GM12878 (cell line): ENCODE measurements around the gene NAALADL1. TPM values are rescaled to one million over a fixed set of nuclear protein-coding genes. Genes with fewer than 3 reads are reported as not detected.

Experiments
- ATAC-seq: fragments of 200-7000 bp; cut with Tn5 transposase; 3 replicates; pipeline ENCODE4 v1.9.1; 2020; ENCODE audit warnings: mild to moderate bottlenecking, moderate library complexity
- BruUV-seq: library from RNA; stranded (reverse); fragments of 400-500 nt; replicated peaks from 2 replicates; lab custom pipeline; 2021; lab: Mats Ljungman, UMichigan
- CTCF ChIA-PET: fragments of 300-600 bp; sonication (Branson Sonifier 250); formaldehyde crosslinking; extraction: SDS; loops from one replicate; lab custom pipeline; 2021; ENCODE audit warnings: inconsistent platforms; lab: Yijun Ruan, JAX
- POLR2A ChIA-PET: fragments of 350-600 bp; formaldehyde crosslinking; extraction: SDS; loops from one replicate; lab custom pipeline; 2021; ENCODE audit warnings: inconsistent platforms; lab: Charles Lee
- RAD21 ChIA-PET: fragments of 300-600 bp; sonication (Branson Sonifier 250); formaldehyde crosslinking; loops from one replicate; lab custom pipeline; 2023; ENCODE audit warnings: antibody characterized with exemption; ENCODE audit not compliant: unreplicated experiment; lab: Charles Lee
- SMC1A ChIA-PET: fragments of 300-600 bp; sonication (Branson Sonifier 250); formaldehyde crosslinking; loops from one replicate; lab custom pipeline; 2023; ENCODE audit not compliant: unreplicated experiment, uncharacterized antibody; lab: Charles Lee
- DNase-seq: peaks from one replicate; pipeline ENCODE4 v3.0.0-alpha.2; 2011; ENCODE audit warnings: low read depth, low spot score
- FAIRE-seq: peaks from 3 replicates; lab custom pipeline; 2011; peaks lifted over from hg19 to GRCh38; lab: Jason Lieb, UNC
- H2AFZ ChIP-seq: 2 replicates; pipeline ENCODE4 v1.6.0; 2011; ENCODE audit warnings: low read depth, low read length, control low read depth; ENCODE audit not compliant: control insufficient read depth
- H3K27ac ChIP-seq: 2 replicates; pipeline ENCODE4 v1.5.1; 2011; ENCODE audit warnings: control low read depth; ENCODE audit not compliant: control insufficient read depth, insufficient read depth
- H3K27me3 ChIP-seq, 2 experiments: replicated peaks in 1 of 2; 2 replicates each; pipeline versions ENCODE4 v1.6.0 to v1.6.1; 2011; ENCODE audit warnings: low read length in 1 of 2; ENCODE audit not compliant: control insufficient read depth in 2 of 2, insufficient read depth in 2 of 2
- H3K36me3 ChIP-seq, 2 experiments: 2 replicates each; pipeline ENCODE4 v1.5.1; 2011; ENCODE audit warnings: low read length in 1 of 2; ENCODE audit not compliant: control insufficient read depth in 2 of 2, insufficient read depth in 2 of 2
- H3K4me1 ChIP-seq: 2 replicates; pipeline ENCODE4 v1.6.1; 2011; ENCODE audit warnings: mild to moderate bottlenecking, low read length, moderate library complexity, mixed read lengths; ENCODE audit not compliant: control insufficient read depth, insufficient read depth
- H3K4me2 ChIP-seq: 2 replicates; pipeline ENCODE4 v1.6.0; 2011; ENCODE audit warnings: control low read depth; ENCODE audit not compliant: control insufficient read depth, insufficient read depth
- H3K4me3 ChIP-seq: fragments of 200-600 bp; sonication (generic); 2 replicates; pipeline ENCODE4 v1.5.1; 2016
- H3K79me2 ChIP-seq: 2 replicates; pipeline ENCODE4 v1.6.0; 2011; ENCODE audit warnings: low read length; ENCODE audit not compliant: control insufficient read depth, insufficient read depth
- H3K9ac ChIP-seq: 2 replicates; pipeline ENCODE4 v1.8.0; 2011; ENCODE audit warnings: low read length, control low read depth, mixed read lengths; ENCODE audit not compliant: control insufficient read depth, insufficient read depth
- H3K9me3 ChIP-seq: replicated peaks from 3 replicates; pipeline ENCODE4 v1.5.1; 2011; ENCODE audit warnings: mild to moderate bottlenecking, low read length; ENCODE audit not compliant: control insufficient read depth, insufficient read depth
- H4K20me1 ChIP-seq: 2 replicates; pipeline ENCODE4 v1.6.0; 2011; ENCODE audit not compliant: control insufficient read depth, insufficient read depth
- BHLHE40 ChIP-seq, 2 experiments: fragments of 450-650 bp in 1 of 2; IDR thresholded peaks; 2 replicates each; pipeline ENCODE4 v1.6.1; 2011 to 2017; ENCODE audit warnings: low read depth in 2 of 2, borderline replicate concordance in 1 of 2, improper control_type of control experiment in 1 of 2, low read length in 1 of 2, mild to moderate bottlenecking in 1 of 2
- BRCA1 ChIP-seq: IDR thresholded peaks from 2 replicates; pipeline ENCODE4 v1.6.1; 2011; ENCODE audit warnings: low read depth, low read length, improper control_type of control experiment
- EGR1 ChIP-seq, 2 experiments: IDR thresholded peaks; 1 replicate in 1 of 2; 2 replicates in 1 of 2; pipeline ENCODE4 v1.6.1; 2011 to 2012; ENCODE audit warnings: low read depth in 2 of 2, low read length in 2 of 2, borderline replicate concordance in 1 of 2, mild to moderate bottlenecking in 1 of 2, moderate library complexity in 1 of 2
- MYC ChIP-seq: IDR thresholded peaks from 2 replicates; pipeline ENCODE4 v1.6.1; 2011; ENCODE audit warnings: mild to moderate bottlenecking, low read length, moderate library complexity, inconsistent platforms; ENCODE audit not compliant: insufficient read depth, insufficient replicate concordance, insufficient read length, severe bottlenecking
- NFXL1 ChIP-seq: fragments of 450-650 bp; IDR thresholded peaks from 2 replicates; pipeline ENCODE4 v1.6.1; 2017; ENCODE audit warnings: antibody characterized with exemption, mild to moderate bottlenecking, borderline replicate concordance
- SIX5 ChIP-seq: IDR thresholded peaks from 2 replicates; pipeline ENCODE4 v1.6.1; 2011; ENCODE audit warnings: mild to moderate bottlenecking, low read depth, low read length, moderate library complexity; ENCODE audit not compliant: severe bottlenecking
- ZNF24 ChIP-seq: fragments of 450-650 bp; IDR thresholded peaks from 2 replicates; pipeline ENCODE4 v1.6.1; 2017; ENCODE audit warnings: antibody characterized with exemption, mild to moderate bottlenecking
- ZNF384 ChIP-seq: IDR thresholded peaks from 2 replicates; pipeline ENCODE4 v1.6.1; 2012; ENCODE audit warnings: low read depth, mild to moderate bottlenecking, low read length, improper control_type of control experiment, borderline replicate concordance
- WGBS: methylation state at CpG from one replicate; pipeline ENCODE4 v1.1.6; 2016; ENCODE audit warnings: low lambda C conversion rate; ENCODE audit not compliant: insufficient replicate concordance, insufficient coverage; ENCODE audit errors: missing lambda C conversion rate; 5-methylcytosine and 5-hydroxymethylcytosine counted together
- in situ Hi-C: fragments of 300-500 bp; cut with MboI; formaldehyde crosslinking; loops from 9 replicates; pipeline ENCODE4 v1.14.3; 2018; ENCODE audit warnings: mixed read lengths
- intact Hi-C: fragments of 100-400 bp; cut with micrococcal nuclease; formaldehyde crosslinking; loops from one replicate; pipeline ENCODE4 v1.14.2; 2022; ENCODE audit not compliant: unreplicated experiment
- polyA plus RNA-seq, 11 experiments: library from polyadenylated mRNA; depleted of rRNA in 4 of 11; unstranded in 6 of 11; stranded (reverse) in 5 of 11; fragments of >200 nt; fragmentation: Nextera tagmentation in 4 of 11; fragmentation: Illumina TruSeq in 1 of 11; extraction: Ambion mirVana in 4 of 11; extraction: Trizol in 1 of 11; gene quantifications; 1 replicate in 1 of 11; 2 replicates in 10 of 11; pipeline versions ENCODE4 v1.2.1 to v1.2.3, GENCODE V29; 2011 to 2016; ENCODE audit warnings: inconsistent platforms in 2 of 11, missing spikeins in 2 of 11, low read depth in 1 of 11
- total RNA-seq, 4 experiments: library from RNA; depleted of rRNA in 3 of 4; stranded (reverse); fragments of >200 nt in 3 of 4; fragmentation: Illumina TruSeq in 1 of 4; extraction: Trizol in 1 of 4; gene quantifications; 2 replicates each; pipeline versions ENCODE4 v1.2.1 to v1.2.3, GENCODE V29; 2013 to 2021
- TF ChIP-seq, protein P1 (sequence below): fragments of 450-650 bp; IDR thresholded peaks from 2 replicates; pipeline ENCODE4 v1.6.1; 2017; ENCODE audit warnings: mild to moderate bottlenecking

The NAALADL1 gene
- total and polyA plus RNA-seq, 10 of the 15 experiments (the other 5 are each of a cell fraction or from before 2014, with no cell fraction given), result 0.77 to 5.5 (median 1.5) TPM

GRCh38 chr11:65086809-65087208, 28.5 kb upstream of the NAALADL1 start:
- WGBS, result 82% methylated on average over 9 of the region's 9 CpGs
- FAIRE-seq, result no peak
- Histone ChIP-seq H3K36me3 (peaks cover 5 to 11% of the 10 kb centered on the region in 2 experiments), H3K4me3 (no peak overlapping the region), H3K9me3 (no peaks in the 10 kb centered on the region), H3K79me2 (peaks cover 30% of the 10 kb centered on the region), H2AFZ (no peak overlapping the region), H3K9ac (no peak overlapping the region), H4K20me1 (no peaks in the 10 kb centered on the region), H3K4me1 (peaks cover 11% of the 10 kb centered on the region), H3K4me2 (no peak overlapping the region), H3K27me3 (no peaks in the 10 kb centered on the region), H3K27ac (no peak overlapping the region)
- TF ChIP-seq BRCA1, result no peak
- TF ChIP-seq, protein P1, sequence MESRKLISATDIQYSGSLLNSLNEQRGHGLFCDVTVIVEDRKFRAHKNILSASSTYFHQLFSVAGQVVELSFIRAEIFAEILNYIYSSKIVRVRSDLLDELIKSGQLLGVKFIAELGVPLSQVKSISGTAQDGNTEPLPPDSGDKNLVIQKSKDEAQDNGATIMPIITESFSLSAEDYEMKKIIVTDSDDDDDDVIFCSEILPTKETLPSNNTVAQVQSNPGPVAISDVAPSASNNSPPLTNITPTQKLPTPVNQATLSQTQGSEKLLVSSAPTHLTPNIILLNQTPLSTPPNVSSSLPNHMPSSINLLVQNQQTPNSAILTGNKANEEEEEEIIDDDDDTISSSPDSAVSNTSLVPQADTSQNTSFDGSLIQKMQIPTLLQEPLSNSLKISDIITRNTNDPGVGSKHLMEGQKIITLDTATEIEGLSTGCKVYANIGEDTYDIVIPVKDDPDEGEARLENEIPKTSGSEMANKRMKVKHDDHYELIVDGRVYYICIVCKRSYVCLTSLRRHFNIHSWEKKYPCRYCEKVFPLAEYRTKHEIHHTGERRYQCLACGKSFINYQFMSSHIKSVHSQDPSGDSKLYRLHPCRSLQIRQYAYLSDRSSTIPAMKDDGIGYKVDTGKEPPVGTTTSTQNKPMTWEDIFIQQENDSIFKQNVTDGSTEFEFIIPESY, result no peak
- no peak for TF ChIP-seq NFXL1
- no peak for TF ChIP-seq SIX5
- no peak for TF ChIP-seq EGR1 (IDR thresholded peaks at IDR 0.05; ENCODE audit: borderline replicate concordance in 1 of 2, low read depth in 2 of 2, low read length in 2 of 2)
- TF ChIP-seq MYC, result no peak
- no peak for TF ChIP-seq BHLHE40 (IDR thresholded peaks at IDR 0.05; ENCODE audit: borderline replicate concordance in 1 of 2, low read depth in 2 of 2, low read length in 1 of 2)
- TF ChIP-seq ZNF384, result no peak
- TF ChIP-seq ZNF24, result no peak
- intact Hi-C loops (no loop called here), in situ Hi-C loops (no loop called here)
- POLR2A ChIA-PET, result no interaction called here
- RAD21 ChIA-PET, result no interaction called here
- no peak for DNase-seq
- no peak for ATAC-seq
- BruUV-seq, result no TSS peak
- CTCF ChIA-PET, result no interaction called here
- SMC1A ChIA-PET, result no interaction called here
